PC-9 (cell line): ENCODE results near the gene UBXN6. TPM values are rescaled to one million over a fixed set of nuclear protein-coding genes. Genes with fewer than 3 reads are reported as not detected.

Experiments used
- BruUV-seq: library from RNA; stranded (reverse); fragments of 400-500 nt; replicated peaks from 2 replicates; lab custom pipeline; 2021; lab: Mats Ljungman, UMichigan
- CTCF ChIA-PET: fragments of 300-600 bp; sonication (Branson Sonifier 250); formaldehyde crosslinking; loops from one replicate; lab custom pipeline; 2022; ENCODE audit warnings: antibody characterized with exemption; lab: Charles Lee
- POLR2A ChIA-PET: fragments of 300-600 bp; sonication (Branson Sonifier 250); formaldehyde crosslinking; loops from one replicate; lab custom pipeline; 2022; ENCODE audit warnings: antibody characterized with exemption; ENCODE audit not compliant: unreplicated experiment; lab: Charles Lee
- DNase-seq, 2 experiments: peaks; one replicate each; pipeline versions ENCODE4 v3.0.0 to v3.0.0-alpha.2; 2015 to 2022; ENCODE audit warnings: mixed read lengths in 1 of 2
- H2AFZ ChIP-seq: fragments of 200-600 bp; sonication (generic); 2 replicates; pipeline ENCODE4 v1.8.1; 2017; ENCODE audit warnings: antibody characterized with exemption
- H3F3A ChIP-seq: fragments of 200-600 bp; sonication (generic); 2 replicates; pipeline ENCODE4 v1.8.1; 2017; ENCODE audit warnings: antibody characterized with exemption, mild to moderate bottlenecking, low read depth; ENCODE audit not compliant: insufficient read depth
- H3K27ac ChIP-seq: fragments of 200-600 bp; sonication (generic); 2 replicates; pipeline ENCODE4 v1.6.1; 2016; ENCODE audit warnings: mixed run types
- H3K27me3 ChIP-seq: fragments of 200-600 bp; sonication (generic); 2 replicates; pipeline ENCODE4 v1.6.1; 2016; ENCODE audit warnings: low read depth, mixed run types; ENCODE audit not compliant: insufficient read depth
- H3K36me3 ChIP-seq: fragments of 200-600 bp; sonication (generic); 2 replicates; pipeline ENCODE4 v1.6.1; 2016; ENCODE audit warnings: low read depth, mixed run types
- H3K4me1 ChIP-seq: fragments of 200-600 bp; sonication (generic); replicated peaks from 2 replicates; pipeline ENCODE4 v1.6.1; 2016; ENCODE audit warnings: mixed run types; ENCODE audit not compliant: insufficient read depth
- H3K4me2 ChIP-seq: fragments of 200-600 bp; sonication (generic); 2 replicates; pipeline ENCODE4 v1.6.1; 2017; ENCODE audit warnings: mixed run types
- H3K4me3 ChIP-seq: fragments of 200-600 bp; sonication (generic); 2 replicates; pipeline ENCODE4 v1.6.1; 2016; ENCODE audit warnings: mixed run types
- H3K79me2 ChIP-seq: fragments of 200-600 bp; sonication (generic); 2 replicates; pipeline ENCODE4 v1.6.1; 2017; ENCODE audit warnings: low read depth, mixed run types
- H3K9me2 ChIP-seq: fragments of 200-600 bp; sonication (generic); 2 replicates; pipeline ENCODE4 v1.8.1; 2017; ENCODE audit warnings: mild to moderate bottlenecking; ENCODE audit not compliant: insufficient read depth
- H3K9me3 ChIP-seq: fragments of 200-600 bp; sonication (generic); 2 replicates; pipeline ENCODE4 v1.8.1; 2016; ENCODE audit warnings: low read depth; ENCODE audit not compliant: insufficient read depth
- H4K20me1 ChIP-seq: fragments of 200-600 bp; sonication (generic); 2 replicates; pipeline ENCODE4 v1.8.1; 2017; ENCODE audit not compliant: insufficient read depth
- EZH2 ChIP-seq: fragments of 200-600 bp; sonication (generic); IDR thresholded peaks from 2 replicates; pipeline ENCODE4 v1.8.0; 2017; ENCODE audit warnings: antibody characterized with exemption, low read depth
- intact Hi-C: fragments of 100-400 bp; cut with micrococcal nuclease; formaldehyde crosslinking; loops from one replicate; pipeline ENCODE4 v1.10.0; 2022; ENCODE audit not compliant: unreplicated experiment
- total RNA-seq: library from RNA; stranded (reverse); gene quantifications from 2 replicates; pipeline ENCODE4 v1.2.3, GENCODE V29; 2021
- TF ChIP-seq, protein P1 (sequence below): fragments of 200-600 bp; sonication (generic); conservative IDR thresholded peaks from 2 replicates; pipeline ENCODE4 v1.6.1; 2017; ENCODE audit warnings: mixed run types, antibody characterized with exemption, mild to moderate bottlenecking, moderate library complexity

The UBXN6 gene
- total RNA-seq, 1 experiment from 2014 or later = 79.4 TPM

DNA sequence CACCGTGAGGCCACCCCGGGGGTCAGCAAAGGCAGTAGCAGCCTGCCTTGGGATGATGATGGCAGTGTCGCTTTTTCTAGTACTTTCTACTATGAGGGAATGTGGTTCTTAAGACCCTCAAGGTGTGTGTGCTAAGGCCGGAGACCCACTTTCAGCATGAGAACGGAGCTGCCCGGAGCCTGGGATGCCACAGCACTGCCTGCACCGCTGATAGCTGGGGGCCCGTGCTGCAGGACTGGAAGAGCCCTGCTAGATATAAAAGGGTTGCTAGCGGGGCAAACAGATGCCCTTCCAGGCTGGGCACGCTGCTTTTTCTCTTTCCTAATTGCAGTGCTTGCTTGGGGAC is 46.2 kb upstream of the UBXN6 start:
- H3K4me2 ChIP-seq = no peak overlapping the region
- no peaks in the 10 kb centered on the region for H3K36me3 ChIP-seq
- no peak overlapping the region for H3K4me3 ChIP-seq
- no peaks in the 10 kb centered on the region for H3K9me2 ChIP-seq
- ChIA-PET POLR2A (no interaction called here), CTCF (interaction anchor here (0.6 kb wide), 1 partner anchor 117 kb away, joined by 6 read pairs; no protein-coding TSS in a partner anchor)
- no peak overlapping the region for H3K27ac ChIP-seq
- H3K4me1 ChIP-seq = no peaks in the 10 kb centered on the region
- no TSS peak for BruUV-seq
- H4K20me1 ChIP-seq = no peaks in the 10 kb centered on the region
- TF ChIP-seq EZH2 = no peak
- TF ChIP-seq, protein P1, sequence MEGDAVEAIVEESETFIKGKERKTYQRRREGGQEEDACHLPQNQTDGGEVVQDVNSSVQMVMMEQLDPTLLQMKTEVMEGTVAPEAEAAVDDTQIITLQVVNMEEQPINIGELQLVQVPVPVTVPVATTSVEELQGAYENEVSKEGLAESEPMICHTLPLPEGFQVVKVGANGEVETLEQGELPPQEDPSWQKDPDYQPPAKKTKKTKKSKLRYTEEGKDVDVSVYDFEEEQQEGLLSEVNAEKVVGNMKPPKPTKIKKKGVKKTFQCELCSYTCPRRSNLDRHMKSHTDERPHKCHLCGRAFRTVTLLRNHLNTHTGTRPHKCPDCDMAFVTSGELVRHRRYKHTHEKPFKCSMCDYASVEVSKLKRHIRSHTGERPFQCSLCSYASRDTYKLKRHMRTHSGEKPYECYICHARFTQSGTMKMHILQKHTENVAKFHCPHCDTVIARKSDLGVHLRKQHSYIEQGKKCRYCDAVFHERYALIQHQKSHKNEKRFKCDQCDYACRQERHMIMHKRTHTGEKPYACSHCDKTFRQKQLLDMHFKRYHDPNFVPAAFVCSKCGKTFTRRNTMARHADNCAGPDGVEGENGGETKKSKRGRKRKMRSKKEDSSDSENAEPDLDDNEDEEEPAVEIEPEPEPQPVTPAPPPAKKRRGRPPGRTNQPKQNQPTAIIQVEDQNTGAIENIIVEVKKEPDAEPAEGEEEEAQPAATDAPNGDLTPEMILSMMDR = no peak
- H3F3A ChIP-seq = no peaks in the 10 kb centered on the region
- intact Hi-C loops = no loop called here
- no peaks in the 10 kb centered on the region for H3K27me3 ChIP-seq
- no peaks in the 10 kb centered on the region for H3K9me3 ChIP-seq
- DNase-seq = no peak
- H2AFZ ChIP-seq = no peak overlapping the region
- no peaks in the 10 kb centered on the region for H3K79me2 ChIP-seq

DNA sequence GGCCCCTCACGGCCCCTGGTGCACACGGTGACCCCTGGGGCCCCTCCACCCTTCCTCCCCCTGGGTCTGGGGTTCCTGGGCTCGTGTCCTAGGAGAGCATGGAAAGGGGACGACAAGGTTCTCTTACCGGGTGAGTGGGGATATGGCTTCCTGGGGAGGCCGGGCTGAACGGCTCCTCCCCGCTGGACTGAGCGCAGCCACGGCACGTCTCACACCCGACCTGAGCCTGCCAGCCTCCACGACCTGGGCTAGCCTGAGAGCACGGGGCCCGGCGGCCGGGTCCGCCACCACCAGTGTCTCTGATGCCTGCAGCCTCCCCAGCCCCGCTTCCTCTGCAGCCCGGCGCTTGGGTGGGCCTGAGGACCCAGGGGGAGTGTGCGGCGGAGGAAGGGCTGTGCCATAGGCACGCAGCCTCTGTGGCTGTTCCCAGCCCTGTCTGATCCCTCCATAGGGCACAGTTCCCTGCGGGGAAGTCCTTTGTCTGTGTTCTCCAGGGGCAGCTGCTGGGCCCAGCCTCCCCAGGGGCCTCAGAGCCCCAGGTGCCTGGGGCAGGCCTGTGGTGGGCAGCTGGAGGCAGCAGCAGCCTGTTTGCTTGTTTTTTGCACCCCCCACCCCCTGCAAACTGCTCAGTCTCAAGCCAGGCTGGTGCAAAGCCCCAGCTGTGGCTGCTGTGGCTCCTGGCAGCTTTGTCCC is 45.7 kb upstream of the UBXN6 start:
- H3K9me2 ChIP-seq = no peaks in the 10 kb centered on the region
- H3K27ac ChIP-seq = no peak overlapping the region
- POLR2A ChIA-PET = no interaction called here
- no peak overlapping the region for H3K4me3 ChIP-seq
- no peak overlapping the region for H2AFZ ChIP-seq
- H4K20me1 ChIP-seq = no peaks in the 10 kb centered on the region
- no peak for DNase-seq
- H3K4me2 ChIP-seq = no peak overlapping the region
- H3K4me1 ChIP-seq = no peaks in the 10 kb centered on the region
- TF ChIP-seq, protein P1 = no peak
- no peak for TF ChIP-seq EZH2
- no peaks in the 10 kb centered on the region for H3K27me3 ChIP-seq
- no peaks in the 10 kb centered on the region for H3K36me3 ChIP-seq
- no TSS peak for BruUV-seq
- H3F3A ChIP-seq = no peaks in the 10 kb centered on the region
- no peaks in the 10 kb centered on the region for H3K9me3 ChIP-seq
- CTCF ChIA-PET = no interaction called here
- no peaks in the 10 kb centered on the region for H3K79me2 ChIP-seq
- intact Hi-C loops = no loop called here

DNA sequence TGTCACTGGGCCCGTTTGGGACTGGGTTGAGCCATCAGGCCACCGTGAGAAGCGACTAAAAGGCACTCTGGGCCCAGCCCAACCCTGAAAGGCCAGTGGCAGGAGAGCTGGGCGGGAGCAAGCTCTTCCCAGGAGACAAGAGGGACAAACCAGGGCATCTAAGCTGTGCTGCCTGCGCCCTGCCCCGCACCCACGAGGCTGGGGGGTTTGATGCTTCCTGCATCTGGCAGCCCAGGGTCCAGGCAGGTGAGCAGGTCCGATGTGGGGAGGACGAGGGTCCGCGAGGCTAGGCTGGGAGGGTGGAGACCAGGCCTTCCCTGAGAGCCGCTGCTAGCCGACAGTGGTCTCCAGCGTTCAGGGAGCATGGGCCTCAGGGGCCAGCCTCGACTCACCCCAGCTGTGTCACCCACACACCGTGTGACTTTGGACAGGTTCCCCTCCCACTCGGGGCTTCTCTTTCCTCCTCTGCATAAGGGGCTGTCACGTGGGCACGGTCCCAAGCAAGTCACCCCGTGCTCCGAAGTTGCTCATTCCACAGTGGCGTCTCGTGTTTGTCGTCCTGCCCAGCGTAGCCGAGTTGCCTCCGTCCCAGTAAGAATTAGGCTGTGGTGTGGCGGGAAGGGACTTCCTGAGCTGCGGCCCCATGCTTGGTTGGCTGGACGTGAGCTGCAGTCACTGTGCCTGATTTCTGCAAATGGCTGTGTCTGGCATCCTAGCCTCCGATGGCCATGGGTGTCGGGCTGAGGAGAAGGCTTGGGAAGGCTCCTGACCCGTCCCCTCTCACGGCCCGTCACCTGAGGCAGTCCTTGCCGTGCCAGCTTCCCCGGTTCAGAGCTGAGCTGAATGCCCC is 44.9 kb upstream of the UBXN6 start:
- ChIA-PET CTCF (no interaction called here), POLR2A (no interaction called here)
- H3K4me2 ChIP-seq = no peak overlapping the region
- H3K9me2 ChIP-seq = no peaks in the 10 kb centered on the region
- H3F3A ChIP-seq = no peaks in the 10 kb centered on the region
- H3K27me3 ChIP-seq = no peaks in the 10 kb centered on the region
- no peaks in the 10 kb centered on the region for H3K36me3 ChIP-seq
- TF ChIP-seq EZH2 = no peak
- TF ChIP-seq, protein P1 = no peak
- H3K9me3 ChIP-seq = no peaks in the 10 kb centered on the region
- H3K27ac ChIP-seq = no peak overlapping the region
- no peaks in the 10 kb centered on the region for H3K4me1 ChIP-seq
- H3K4me3 ChIP-seq = no peak overlapping the region
- no peaks in the 10 kb centered on the region for H3K79me2 ChIP-seq
- intact Hi-C loops = no loop called here
- DNase-seq = no peak
- no TSS peak for BruUV-seq
- H4K20me1 ChIP-seq = no peaks in the 10 kb centered on the region
- H2AFZ ChIP-seq = no peak overlapping the region
